SHP77 (cell line): ENCODE data around the gene ST14.
A peak's percentile ranks its signal among the peaks of the same experiment; 100 is the strongest.

ENCODE experiments used
- DNase-seq, 2 experiments: peaks; one replicate each; lab custom pipeline; 2025; lab: John Stamatoyannopoulos, UW

The ST14 gene

DNA sequence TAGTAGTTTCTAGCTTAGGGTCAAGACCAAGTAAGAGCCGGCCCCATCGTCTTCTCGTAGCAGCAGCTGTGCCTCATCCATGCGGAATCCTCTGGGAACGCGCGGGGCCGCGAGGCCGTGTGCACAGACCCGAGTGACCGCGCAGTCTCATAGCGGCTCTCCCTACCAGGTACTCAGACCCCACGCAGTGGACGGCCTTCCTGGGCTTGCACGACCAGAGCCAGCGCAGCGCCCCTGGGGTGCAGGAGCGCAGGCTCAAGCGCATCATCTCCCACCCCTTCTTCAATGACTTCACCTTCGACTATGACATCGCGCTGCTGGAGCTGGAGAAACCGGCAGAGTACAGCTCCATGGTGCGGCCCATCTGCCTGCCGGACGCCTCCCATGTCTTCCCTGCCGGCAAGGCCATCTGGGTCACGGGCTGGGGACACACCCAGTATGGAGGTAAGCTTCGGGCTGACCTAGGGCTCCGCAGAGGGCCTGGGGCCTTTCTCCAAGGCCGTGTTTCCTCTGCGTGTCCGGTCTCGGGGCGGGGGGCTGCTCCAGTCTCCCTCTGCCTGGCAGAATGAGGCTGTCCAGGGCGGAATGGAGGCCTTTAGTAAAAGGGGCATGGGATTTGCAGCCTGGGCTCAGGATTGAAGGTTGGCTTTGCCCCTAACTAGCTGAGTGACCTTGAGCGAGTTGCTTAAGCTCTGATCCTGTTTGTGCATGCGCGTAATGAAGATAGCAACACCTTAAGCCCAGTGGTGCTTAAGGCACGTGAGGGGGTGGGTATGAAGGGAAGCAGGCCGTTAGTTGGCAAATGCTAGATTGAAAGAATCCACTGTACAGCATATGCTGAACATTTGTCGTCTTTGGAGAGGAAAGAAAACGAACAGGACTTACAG is 48.9 kb downstream of the ST14 start:
- DNase-seq = no peak

- DNase-seq = no peak
Measured at GRCh38 chr11:130209128-130209932, 49.7 kb downstream of the ST14 start.

DNA sequence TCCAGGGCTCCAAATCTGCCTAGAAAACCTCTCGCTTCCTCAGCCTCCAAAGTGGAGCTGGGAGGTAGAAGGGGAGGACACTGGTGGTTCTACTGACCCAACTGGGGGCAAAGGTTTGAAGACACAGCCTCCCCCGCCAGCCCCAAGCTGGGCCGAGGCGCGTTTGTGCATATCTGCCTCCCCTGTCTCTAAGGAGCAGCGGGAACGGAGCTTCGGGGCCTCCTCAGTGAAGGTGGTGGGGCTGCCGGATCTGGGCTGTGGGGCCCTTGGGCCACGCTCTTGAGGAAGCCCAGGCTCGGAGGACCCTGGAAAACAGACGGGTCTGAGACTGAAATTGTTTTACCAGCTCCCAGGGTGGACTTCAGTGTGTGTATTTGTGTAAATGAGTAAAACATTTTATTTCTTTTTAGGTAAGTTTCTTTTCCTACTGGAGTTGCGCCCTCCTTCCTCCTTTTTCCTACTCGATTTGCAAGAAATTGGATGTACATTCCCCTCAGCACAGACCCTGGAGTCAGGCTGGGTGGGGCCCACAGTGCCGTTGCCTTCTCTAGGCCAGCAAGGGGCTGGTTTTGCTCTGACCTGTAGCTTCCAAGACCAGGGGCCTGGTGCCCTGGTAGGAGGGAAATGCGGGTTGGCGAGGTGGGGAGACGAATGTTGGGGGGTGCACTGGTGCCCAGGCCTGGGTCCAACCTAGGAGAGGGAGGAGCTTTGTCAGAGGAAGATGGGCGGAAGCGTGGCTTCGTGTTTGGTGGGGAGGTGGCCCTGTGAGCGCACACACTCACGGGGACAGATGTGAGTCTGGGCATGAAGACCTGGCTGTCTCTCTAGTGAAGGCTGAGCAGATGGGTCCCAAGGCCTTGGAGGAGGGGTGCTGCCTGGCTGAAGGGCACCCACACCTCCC is 50.6 kb downstream of the ST14 start:
- no peak for DNase-seq

DNA sequence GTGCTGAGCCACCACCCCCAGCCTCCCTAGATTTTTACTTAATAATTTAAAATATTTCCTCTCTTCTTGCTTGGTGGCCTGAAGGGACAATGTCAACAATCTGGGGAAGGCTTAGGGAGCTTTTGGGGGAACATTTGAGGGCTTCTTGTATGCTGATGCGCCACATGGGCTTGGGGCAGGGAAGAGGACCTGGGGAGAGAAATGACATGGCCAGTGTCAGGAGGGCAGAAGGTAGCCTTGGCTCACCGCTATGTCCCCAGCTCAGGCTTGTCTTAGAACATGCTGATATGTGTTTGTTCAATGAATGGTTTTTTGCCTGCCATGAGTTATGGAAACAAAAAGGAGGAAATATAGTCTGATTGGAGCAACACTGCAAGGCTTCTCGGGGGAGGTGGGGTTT is 51.6 kb downstream of the ST14 start:
- DNase-seq = no peak

DNA sequence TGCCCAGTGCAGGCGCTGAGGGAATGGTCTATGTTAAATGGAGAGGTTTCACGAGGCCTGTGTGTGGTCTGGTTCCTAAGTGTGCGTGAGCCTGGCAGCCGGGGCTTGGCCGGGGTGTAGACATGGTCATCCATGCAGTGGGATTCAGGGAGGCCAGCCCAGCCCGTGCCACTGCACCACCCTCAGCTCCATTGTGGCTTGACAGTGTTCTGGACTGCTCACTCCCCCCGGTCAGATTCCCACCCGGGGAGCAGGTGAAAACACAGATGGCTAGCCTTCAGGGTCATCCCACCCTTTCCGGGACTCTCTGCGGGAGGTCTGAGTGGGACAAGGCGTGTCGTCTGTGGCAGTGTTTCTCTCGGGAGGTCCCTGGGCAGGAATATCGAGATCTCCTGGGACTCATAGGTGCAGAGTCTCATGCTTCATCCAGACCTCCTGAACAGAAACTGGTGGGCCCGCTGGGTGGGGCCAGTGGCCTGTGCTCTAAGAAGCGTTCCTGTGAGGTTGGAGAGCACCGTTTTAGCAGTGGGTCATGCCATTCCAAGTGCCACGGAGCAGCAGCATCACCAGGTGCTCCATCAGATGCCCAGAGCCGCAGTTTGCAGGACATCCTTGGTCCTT is 52.3 kb downstream of the ST14 start:
- no peak for DNase-seq

DNA sequence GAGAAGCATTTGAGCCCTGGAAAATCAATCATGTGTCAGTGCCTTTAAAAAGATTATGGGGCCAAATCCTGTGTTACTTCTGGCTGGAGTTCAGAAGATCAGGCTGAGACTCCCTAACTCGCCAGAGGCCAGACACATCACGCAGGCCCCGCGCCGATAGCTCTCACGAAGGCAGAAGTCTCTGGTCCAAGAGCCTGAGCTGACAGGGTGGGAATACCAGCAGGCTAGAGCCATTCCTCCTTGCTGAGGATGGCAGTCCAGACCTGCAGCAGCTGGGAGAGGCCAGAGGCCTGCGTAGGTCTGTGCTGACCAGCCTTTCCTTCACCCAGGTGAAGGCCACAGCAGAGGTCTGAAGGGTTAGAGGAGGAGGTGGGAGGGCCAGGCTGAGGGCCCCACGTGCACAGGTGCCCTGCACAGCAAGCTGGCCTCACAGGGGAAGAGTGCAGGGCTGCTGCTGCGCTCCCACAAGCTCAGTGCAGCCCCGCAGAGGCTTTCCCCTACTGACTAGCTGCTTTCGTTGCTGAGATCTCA is 52.9 kb downstream of the ST14 start:
- DNase-seq = no peak

GRCh38 chr11:130213143-130213978 is 53.8 kb downstream of the ST14 start:
- DNase-seq = peak in 1 of 2 experiments; percentile 39

GRCh38 chr11:130213979-130214281 is 54.3 kb downstream of the ST14 start:
- no peak for DNase-seq

GRCh38 chr11:130214861-130215530 is 55.4 kb downstream of the ST14 start:
- no peak for DNase-seq

- DNase-seq = no peak
Measured at GRCh38 chr11:130215531-130216220, 56.1 kb downstream of the ST14 start.

DNA sequence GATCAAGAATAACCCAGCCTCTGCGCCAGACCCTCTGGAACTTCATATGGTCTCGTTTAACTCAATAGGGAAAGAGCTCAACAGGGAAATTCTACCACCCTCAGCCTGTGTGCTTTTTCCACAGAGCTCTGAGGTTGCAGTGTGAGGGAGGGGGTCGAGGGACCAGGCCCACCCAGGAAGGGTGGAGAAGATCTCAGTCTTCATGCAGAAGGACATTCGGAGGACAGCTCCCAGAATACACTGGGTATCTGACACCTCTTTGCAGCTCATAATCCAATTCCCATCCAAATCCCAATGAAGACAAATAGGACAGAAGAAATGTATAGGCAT is 56.6 kb downstream of the ST14 start:
- DNase-seq = no peak

DNA sequence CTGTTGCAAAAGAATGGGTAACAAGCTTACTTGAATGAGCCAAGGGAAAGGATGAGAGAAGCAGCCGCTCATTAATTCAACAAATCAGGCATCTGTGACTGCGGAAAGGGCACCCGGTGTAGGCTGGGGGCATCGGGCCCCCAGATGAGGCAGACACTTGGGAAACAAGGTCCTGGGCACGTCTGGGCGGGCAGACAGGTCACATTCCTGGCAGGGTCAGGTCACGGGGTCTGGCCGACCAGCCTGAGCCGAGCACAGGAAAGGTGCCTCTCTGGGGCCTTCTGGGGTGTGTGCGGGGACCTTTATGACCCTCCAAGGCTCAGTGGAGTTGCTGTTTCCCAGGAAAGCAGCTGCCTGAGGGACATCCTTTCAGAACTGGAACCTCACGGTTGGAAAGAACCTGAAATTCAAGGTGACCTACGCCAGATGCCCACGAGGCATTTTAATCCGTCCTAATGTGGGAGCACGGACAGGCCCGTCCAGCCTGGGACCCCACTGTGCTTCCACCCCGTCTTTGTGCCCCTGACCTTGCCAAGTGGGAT is 57.1 kb downstream of the ST14 start:
- no peak for DNase-seq

DNA sequence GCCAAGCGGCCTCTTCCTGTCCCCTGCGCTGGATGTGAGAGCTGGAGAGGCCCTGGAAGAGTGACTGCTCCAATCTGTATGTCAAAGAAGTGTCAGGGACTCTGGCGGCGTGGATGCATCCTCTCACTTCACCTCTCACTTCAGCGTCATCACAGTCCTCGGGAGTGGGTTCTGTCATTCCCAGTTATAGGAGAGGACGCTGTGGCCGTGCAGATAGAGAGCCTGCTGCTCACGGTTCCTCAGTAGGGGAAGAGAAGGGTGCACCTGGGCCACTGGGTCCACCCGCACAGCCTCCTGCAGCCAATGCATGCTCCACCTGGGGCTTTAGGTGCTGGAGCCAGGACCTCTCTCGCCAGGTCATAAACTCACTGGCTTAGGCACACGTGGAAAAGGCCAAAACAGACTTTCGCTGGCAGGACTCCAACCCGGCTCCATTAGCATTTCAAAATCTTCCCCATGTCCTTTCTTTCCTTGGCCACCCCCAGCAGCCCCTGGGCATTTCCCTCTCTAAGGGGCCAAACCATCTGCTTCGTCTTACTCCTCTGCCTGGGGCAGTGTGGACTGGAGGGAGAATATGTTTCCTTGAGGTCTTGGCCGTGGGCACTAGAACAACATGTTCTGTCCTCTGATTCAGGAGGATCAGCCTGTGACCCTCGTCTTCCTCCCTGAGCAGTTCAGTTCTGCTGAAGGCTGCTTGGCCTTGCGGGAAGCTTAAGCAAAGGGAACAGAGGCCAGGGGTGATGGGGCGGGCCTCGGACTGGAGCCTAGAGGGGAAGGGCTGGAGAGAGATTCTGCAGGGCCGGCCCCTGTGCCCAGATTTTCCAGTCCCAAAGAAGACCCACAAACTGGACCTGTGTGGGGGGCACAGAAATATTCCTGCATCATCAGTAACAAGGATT is 57.8 kb downstream of the ST14 start:
- DNase-seq = no peak

DNA sequence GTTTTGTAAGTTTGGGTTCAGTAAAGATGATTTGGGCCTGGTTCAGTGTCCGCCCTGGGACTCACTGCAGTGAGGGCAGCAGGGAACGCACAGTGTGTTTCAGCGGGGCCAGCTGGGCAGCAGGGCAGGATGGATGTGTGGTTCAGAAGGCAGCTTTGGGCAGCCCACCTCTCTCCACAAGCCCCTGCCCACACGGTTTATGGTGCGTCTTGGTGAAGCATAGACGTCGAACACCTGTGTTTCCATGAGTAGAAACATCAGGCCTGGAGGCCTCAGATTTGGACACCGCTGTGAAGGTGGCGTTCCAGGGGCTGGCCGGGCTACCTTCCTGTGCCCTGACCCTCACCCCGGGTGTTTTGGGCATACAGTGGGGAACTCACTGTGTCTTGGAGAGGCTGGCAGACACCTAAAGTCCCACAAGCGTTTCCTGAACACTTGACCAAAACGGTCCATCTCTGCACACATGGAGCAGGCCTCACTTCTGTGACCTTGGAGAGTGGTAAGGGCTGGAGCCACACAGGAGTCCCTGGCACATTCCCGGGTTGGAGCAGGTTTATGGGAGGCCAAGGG is 59.0 kb downstream of the ST14 start:
- no peak for DNase-seq

GRCh38 chr11:130219148-130219547 is 59.6 kb downstream of the ST14 start:
- DNase-seq = no peak

- no peak for DNase-seq
Measured at GRCh38 chr11:130220311-130221035, 60.9 kb downstream of the ST14 start.

GRCh38 chr11:130223291-130223971 is 63.8 kb downstream of the ST14 start:
- DNase-seq = no peak
